AML-193 (cell line): ENCODE results near the gene TPSB2.

Source experiments
- DNase-seq, 2 experiments: peaks; one replicate each; lab custom pipeline; 2025; lab: John Stamatoyannopoulos, UW

Gene TPSB2

DNA sequence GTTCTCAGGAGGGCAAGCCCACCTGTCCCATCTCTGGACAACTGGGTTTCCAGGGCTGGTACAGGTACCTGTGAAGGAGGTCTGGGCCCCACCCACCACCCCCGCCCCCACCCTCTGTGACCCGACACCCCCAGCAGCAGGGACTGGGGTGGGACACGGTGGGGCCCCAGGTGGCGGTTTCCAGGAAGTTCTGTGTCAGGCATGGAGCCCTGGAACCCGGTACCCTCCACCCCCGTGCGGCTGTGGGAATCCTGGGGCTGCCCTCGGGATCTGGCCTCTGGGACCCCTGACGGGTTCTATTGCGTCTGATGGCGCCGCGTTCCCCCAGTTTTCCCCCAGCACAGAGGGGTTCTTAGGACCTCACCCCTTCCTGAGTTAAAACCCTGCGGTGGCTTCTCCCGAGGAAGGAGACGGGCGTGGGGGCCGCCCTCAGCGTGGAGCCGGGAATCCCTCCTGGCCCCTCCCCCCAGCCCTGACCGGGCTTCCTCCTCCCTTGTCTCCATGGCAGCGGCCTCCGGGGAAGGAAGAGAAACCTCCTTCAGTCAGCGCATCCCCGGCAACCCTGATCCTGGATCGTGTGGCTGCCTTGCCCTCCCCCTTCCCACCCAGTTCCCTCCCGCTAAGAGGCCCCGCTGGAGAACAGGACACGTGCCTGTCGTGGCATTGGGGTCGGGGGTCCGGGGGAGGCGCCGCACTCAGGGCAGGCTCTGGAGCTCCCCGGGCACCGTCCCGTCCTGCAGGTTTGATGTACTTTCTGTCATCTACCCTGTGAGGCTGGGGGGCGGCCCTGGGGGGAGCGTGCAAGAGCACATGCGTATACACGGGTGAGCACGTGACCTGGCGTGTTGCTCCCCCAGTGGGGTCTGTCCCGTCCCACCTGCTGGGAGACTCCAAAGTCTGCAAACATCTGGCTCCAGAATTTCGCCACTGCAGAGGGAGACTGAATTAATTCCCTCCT is 46.8 kb downstream of the TPSB2 start:
- DNase-seq, result no peak

DNA sequence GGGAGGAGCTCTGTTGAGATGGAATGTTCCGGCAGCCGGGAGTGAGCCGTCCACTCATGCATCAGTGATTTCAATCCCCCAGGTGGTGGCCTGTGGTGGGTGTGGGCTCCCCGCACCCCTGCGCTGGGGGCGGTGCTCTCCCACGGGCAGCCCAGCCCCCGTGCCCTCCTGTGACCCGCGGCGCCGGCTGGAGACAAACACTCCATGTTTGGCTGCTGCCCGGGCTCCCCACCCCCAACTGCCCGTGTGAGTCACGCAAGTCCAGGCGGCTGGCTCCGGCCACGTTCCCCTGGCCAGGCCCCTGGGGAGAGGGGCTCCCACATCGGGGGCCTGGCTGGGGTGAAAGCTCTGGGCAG is 47.7 kb downstream of the TPSB2 start:
- DNase-seq, result no peak

DNA sequence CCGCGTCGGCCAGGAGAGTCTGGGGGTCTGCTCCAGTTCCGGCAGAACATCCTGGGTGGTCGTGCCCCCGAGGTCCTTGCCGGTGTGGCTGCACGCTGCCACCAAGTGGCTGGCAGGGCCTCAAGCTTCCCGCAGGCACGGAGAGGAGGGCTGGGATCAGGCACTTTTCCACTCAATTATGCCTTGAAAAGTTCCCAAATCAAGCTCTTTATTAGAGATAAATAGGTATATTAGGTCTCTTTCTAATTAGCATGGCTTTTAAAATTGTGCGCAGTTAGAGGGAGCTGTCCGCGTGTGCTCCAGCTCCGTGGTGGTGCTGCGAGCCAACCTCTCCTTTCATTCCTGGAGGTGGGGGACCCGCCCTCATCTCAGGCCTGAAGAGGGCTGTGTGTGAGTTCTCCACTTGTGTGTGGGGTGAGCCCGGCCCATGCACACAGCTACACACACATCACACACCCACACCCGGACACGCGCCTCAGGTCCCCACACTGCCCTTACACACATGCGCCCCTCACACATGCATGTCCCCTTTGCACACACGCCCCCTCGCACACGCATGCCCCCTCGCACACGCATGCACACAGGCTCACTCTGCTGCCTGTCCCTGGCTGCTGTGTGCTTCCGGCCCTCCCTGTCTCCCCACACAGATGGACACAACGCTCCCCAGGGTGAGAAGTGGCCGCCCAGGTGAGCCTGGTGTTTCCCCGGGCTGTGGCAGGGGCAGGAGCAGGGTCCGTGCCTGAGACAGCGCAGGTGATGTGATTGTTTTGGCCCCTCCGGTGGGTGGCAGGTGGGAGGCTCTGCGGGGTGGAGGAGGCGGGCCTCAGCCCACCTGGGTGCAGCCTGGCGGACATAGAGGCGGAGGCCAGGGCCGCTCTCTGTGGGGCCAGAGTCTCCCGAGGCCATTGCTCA is 48.3 kb downstream of the TPSB2 start:
- no peak for DNase-seq

DNA sequence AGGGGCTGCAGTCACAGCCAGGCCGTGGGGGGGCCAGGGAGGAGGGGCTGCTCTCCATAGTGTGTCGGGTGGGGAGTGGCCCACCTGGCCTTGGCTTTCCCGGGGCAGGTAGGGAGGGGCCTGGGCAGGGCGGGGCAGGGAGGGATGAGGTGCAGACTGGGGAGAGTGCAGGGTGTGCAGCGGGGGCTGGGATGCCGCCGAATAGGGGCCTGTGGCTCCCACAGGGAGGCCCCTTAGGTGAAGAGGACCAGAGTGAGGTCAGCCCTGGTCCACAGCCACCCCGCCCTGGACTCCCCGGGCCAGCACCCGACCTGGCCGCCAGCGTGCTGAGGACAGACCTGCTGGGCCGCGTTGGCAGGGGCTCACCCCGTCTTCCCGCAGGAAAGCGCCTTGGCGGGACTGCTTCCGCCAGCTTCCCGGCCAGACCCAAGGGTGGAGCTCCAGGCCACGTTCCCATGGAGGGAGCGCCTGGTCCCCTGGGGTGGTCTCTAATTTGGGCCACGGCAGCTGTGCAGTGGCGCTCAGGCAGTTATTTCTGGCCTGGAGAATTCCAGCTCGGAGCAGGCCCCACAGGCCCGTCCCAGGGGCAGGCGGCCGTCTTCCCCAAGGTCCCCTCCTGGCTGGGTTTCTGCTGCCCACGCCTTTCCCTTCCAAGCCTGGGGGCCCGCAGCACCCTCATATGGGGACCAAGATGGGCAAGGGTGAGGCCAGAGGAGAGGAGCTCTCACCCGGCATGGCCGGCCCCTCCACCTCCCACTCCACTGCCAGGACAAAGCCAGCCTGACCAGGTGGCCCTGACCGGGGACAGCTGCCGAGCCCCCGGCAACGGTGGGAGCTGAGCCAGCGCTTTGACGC is 49.2 kb downstream of the TPSB2 start:
- DNase-seq, result no peak
